Measurements from ENCODE around the gene GBF1. TPM values are rescaled to one million over a fixed set of nuclear protein-coding genes. Genes with fewer than 3 reads are reported as not detected.
"Not testable (repeated sequence)": the region's sequence is repeated elsewhere in the genome, so short reads cannot be mapped to it uniquely, and the experiment has no call there.

The GBF1 gene
- total and polyA plus RNA-seq, 4 experiments from 2014 or later, result 3.1 to 44.7 (median 31.8) TPM

- DNase-seq, result no peak
- Mint-ChIP-seq H3K27ac (peak overlapping the region; percentile 73 to 98 (median 97)), H3K27me3 (peaks cover 3 to 13% of the 10 kb centered on the region in 2 donors), H3K4me1 (peaks cover 35 to 59% (median 50%) of the 10 kb centered on the region in 4 donors), H3K4me3 (peak overlapping the region; percentile 84 to 99 (median 98)), H3K9me3 (no peaks in the 10 kb centered on the region), H3K36me3 (peaks cover 7 to 13% of the 10 kb centered on the region in 2 donors)
- Histone ChIP-seq H3K27ac (ENCODE audit: low read depth, low read length) (peak overlapping the region; percentile 96), H3K4me3 (ENCODE audit: low read length in 2 of 2) (peak overlapping the region; percentile 51 to 94), H3K27me3 (ENCODE audit: insufficient read depth, low read length) (peaks cover 1% of the 10 kb centered on the region), H3K9me3 (ENCODE audit: control insufficient read depth in 1 of 2, low read length in 2 of 2) (no peaks in the 10 kb centered on the region), H3K4me1 (ENCODE audit: insufficient read depth, low read length) (peaks cover 56% of the 10 kb centered on the region), H3K36me3 (ENCODE audit: insufficient read depth, low read length) (peaks cover 7% of the 10 kb centered on the region)
- intact Hi-C loops (cut with micrococcal nuclease), result no loop called here
- ChIA-PET POLR2A (ENCODE audit: partially characterized antibody) (interaction anchor here (1.4 to 2.4 kb wide), 5 partner anchors 16 to 1214 kb away, joined by 3 to 14 read pairs (median 6); partner anchors contain the start of gene ELOVL3), CTCF (ENCODE audit: partially characterized antibody) (interaction anchor here (1.2 to 3.6 kb wide), 5 partner anchors 9 to 105 kb away, joined by 3 to 31 read pairs (median 3); no protein-coding TSS in a partner anchor)
Measured at GRCh38 chr10:102246261-102246660, 929 bp downstream of the GBF1 start.

GRCh38 chr10:102247734-102248133 is 2.4 kb downstream of the GBF1 start:
- Mint-ChIP-seq H3K27ac (peak overlapping the region in 3 of 7 donors; percentile 5 to 45 (median 19)), H3K27me3 (peaks cover 0 to 6% of the 10 kb centered on the region in 2 donors), H3K9me3 (no peaks in the 10 kb centered on the region), H3K4me3 (peak overlapping the region; percentile 46 to 99 (median 72)), H3K4me1 (peaks cover 26 to 50% (median 44%) of the 10 kb centered on the region in 4 donors), H3K36me3 (peaks cover 7 to 13% of the 10 kb centered on the region in 2 donors)
- peaks cover 7% of the 10 kb centered on the region for H3K36me3 ChIP-seq (ENCODE audit: insufficient read depth, low read length)
- POLR2A ChIA-PET (ENCODE audit: partially characterized antibody), result interaction anchor here (0.8 to 4.1 kb wide), 2 partner anchors 9 to 17 kb away, joined by 3 to 22 read pairs; no protein-coding TSS in a partner anchor
- H3K4me1 ChIP-seq (ENCODE audit: insufficient read depth, low read length), result peaks cover 45% of the 10 kb centered on the region
- CTCF ChIA-PET (ENCODE audit: partially characterized antibody), result interaction anchor here (1.0 to 3.8 kb wide), 7 partner anchors 10 to 336 kb away, joined by 3 to 46 read pairs (median 4); no protein-coding TSS in a partner anchor
- H3K27ac ChIP-seq (ENCODE audit: low read depth, low read length), result no peak overlapping the region
- no peaks in the 10 kb centered on the region for H3K27me3 ChIP-seq (ENCODE audit: insufficient read depth, low read length)
- intact Hi-C loops (cut with micrococcal nuclease), result no loop called here
- H3K4me3 ChIP-seq (ENCODE audit: low read length in 2 of 2), result no peak overlapping the region
- DNase-seq, result no peak
- no peaks in the 10 kb centered on the region for H3K9me3 ChIP-seq (ENCODE audit: control insufficient read depth in 1 of 2, low read length in 2 of 2)

- H3K4me3 ChIP-seq (ENCODE audit: low read length in 2 of 2); H3K9me3 ChIP-seq (ENCODE audit: control insufficient read depth in 1 of 2, low read length in 2 of 2); DNase-seq; H3K27ac ChIP-seq (ENCODE audit: low read depth, low read length); H3K9me3 Mint-ChIP-seq; POLR2A ChIA-PET (ENCODE audit: partially characterized antibody); intact Hi-C loops (cut with micrococcal nuclease); H3K4me3 Mint-ChIP-seq; H3K36me3 ChIP-seq (ENCODE audit: insufficient read depth, low read length); H3K27me3 Mint-ChIP-seq; H3K27me3 ChIP-seq (ENCODE audit: insufficient read depth, low read length): not testable (repeated sequence)
- CTCF ChIA-PET (ENCODE audit: partially characterized antibody), result interaction anchor here (0.8 to 3.1 kb wide), 4 partner anchors 22 to 329 kb away, joined by 3 to 22 read pairs (median 6); no protein-coding TSS in a partner anchor
- H3K4me1 Mint-ChIP-seq, result peaks cover 19 to 42% (median 26%) of the 10 kb centered on the region in 4 donors
- peaks cover 26% of the 10 kb centered on the region for H3K4me1 ChIP-seq (ENCODE audit: insufficient read depth, low read length)
- H3K27ac Mint-ChIP-seq, result peak overlapping the region in 1 of 7 donors; percentile 53
- H3K36me3 Mint-ChIP-seq, result peaks cover 10 to 18% of the 10 kb centered on the region in 2 donors
Measured at GRCh38 chr10:102252508-102252907, 7.2 kb downstream of the GBF1 start.

GRCh38 chr10:102254426-102254825 is 9.1 kb downstream of the GBF1 start:
- Mint-ChIP-seq H3K27ac (no peak overlapping the region), H3K27me3 (no peaks in the 10 kb centered on the region), H3K4me1 (peaks cover 12 to 24% (median 13%) of the 10 kb centered on the region in 4 donors), H3K4me3 (no peak overlapping the region), H3K9me3 (no peaks in the 10 kb centered on the region), H3K36me3 (peaks cover 9 to 21% of the 10 kb centered on the region in 2 donors)
- H3K27me3 ChIP-seq (ENCODE audit: insufficient read depth, low read length), result no peaks in the 10 kb centered on the region
- H3K36me3 ChIP-seq (ENCODE audit: insufficient read depth, low read length), result peaks cover 8% of the 10 kb centered on the region
- POLR2A ChIA-PET (ENCODE audit: partially characterized antibody), result interaction anchor here (1.0 kb wide), 1 partner anchor 9 kb away, joined by 3 read pairs; the partner anchor contains the start of gene GBF1
- H3K4me1 ChIP-seq (ENCODE audit: insufficient read depth, low read length), result peaks cover 9% of the 10 kb centered on the region
- H3K4me3 ChIP-seq (ENCODE audit: low read length in 2 of 2), result no peak overlapping the region
- H3K27ac ChIP-seq (ENCODE audit: low read depth, low read length), result no peak overlapping the region
- H3K9me3 ChIP-seq (ENCODE audit: control insufficient read depth in 1 of 2, low read length in 2 of 2), result no peaks in the 10 kb centered on the region
- DNase-seq, result no peak
- intact Hi-C loops (cut with micrococcal nuclease), result no loop called here
- CTCF ChIA-PET (ENCODE audit: partially characterized antibody), result interaction anchor here (2.6 to 3.1 kb wide), 2 partner anchors 24 to 97 kb away, joined by 10 to 22 read pairs; no protein-coding TSS in a partner anchor

GRCh38 chr10:102255404-102255803 is 10.1 kb downstream of the GBF1 start:
- H3K4me1 Mint-ChIP-seq, result peaks cover 12 to 24% (median 13%) of the 10 kb centered on the region in 4 donors
- H3K27ac Mint-ChIP-seq, result peak overlapping the region in 1 of 7 donors; percentile 69
- Histone ChIP-seq H3K27ac (ENCODE audit: low read depth, low read length) (no peak overlapping the region), H3K36me3 (ENCODE audit: insufficient read depth, low read length) (peaks cover 15% of the 10 kb centered on the region), H3K4me3 (ENCODE audit: low read length in 2 of 2) (no peak overlapping the region), H3K27me3 (ENCODE audit: insufficient read depth, low read length) (no peaks in the 10 kb centered on the region), H3K9me3 (ENCODE audit: control insufficient read depth in 1 of 2, low read length in 2 of 2) (no peaks in the 10 kb centered on the region), H3K4me1 (ENCODE audit: insufficient read depth, low read length) (peaks cover 4% of the 10 kb centered on the region)
- H3K36me3 Mint-ChIP-seq, result peaks cover 15 to 27% of the 10 kb centered on the region in 2 donors
- H3K9me3 Mint-ChIP-seq, result no peaks in the 10 kb centered on the region
- POLR2A ChIA-PET (ENCODE audit: partially characterized antibody), result interaction anchor here (1.0 kb wide), 1 partner anchor 10 kb away, joined by 3 read pairs; the partner anchor contains the start of gene GBF1
- intact Hi-C loops (cut with micrococcal nuclease), result no loop called here
- no peaks in the 10 kb centered on the region for H3K27me3 Mint-ChIP-seq
- H3K4me3 Mint-ChIP-seq, result no peak overlapping the region
- CTCF ChIA-PET (ENCODE audit: partially characterized antibody), result interaction anchor here (1.0 to 2.6 kb wide), 2 partner anchors 24 to 96 kb away, joined by 3 to 10 read pairs; no protein-coding TSS in a partner anchor
- no peak for DNase-seq

- H3K36me3 ChIP-seq (ENCODE audit: insufficient read depth, low read length), result peaks cover 40% of the 10 kb centered on the region
Measured at GRCh38 chr10:102261196-102261595, 15.9 kb downstream of the GBF1 start.

GRCh38 chr10:102261842-102262241 is 16.5 kb downstream of the GBF1 start:
- H3K36me3 Mint-ChIP-seq, result peaks cover 51 to 53% of the 10 kb centered on the region in 2 donors
- Histone ChIP-seq H3K27me3 (ENCODE audit: insufficient read depth, low read length) (no peaks in the 10 kb centered on the region), H3K4me3 (ENCODE audit: low read length in 2 of 2) (no peak overlapping the region), H3K9me3 (ENCODE audit: control insufficient read depth in 1 of 2, low read length in 2 of 2) (no peaks in the 10 kb centered on the region), H3K36me3 (ENCODE audit: insufficient read depth, low read length) (peaks cover 40% of the 10 kb centered on the region), H3K27ac (ENCODE audit: low read depth, low read length) (no peak overlapping the region), H3K4me1 (ENCODE audit: insufficient read depth, low read length) (no peaks in the 10 kb centered on the region)
- no peak overlapping the region for H3K4me3 Mint-ChIP-seq
- POLR2A ChIA-PET (ENCODE audit: partially characterized antibody), result interaction anchor here (1.0 kb wide), 1 partner anchor 12 kb away, joined by 3 read pairs; no protein-coding TSS in a partner anchor
- peaks cover 15 to 39% (median 31%) of the 10 kb centered on the region in 4 donors for H3K4me1 Mint-ChIP-seq
- DNase-seq, result no peak
- H3K27me3 Mint-ChIP-seq, result no peaks in the 10 kb centered on the region
- no peaks in the 10 kb centered on the region for H3K9me3 Mint-ChIP-seq
- CTCF ChIA-PET (ENCODE audit: partially characterized antibody), result interaction anchor here (1.8 to 3.6 kb wide), 2 partner anchors 9 to 30 kb away, joined by 4 to 8 read pairs; no protein-coding TSS in a partner anchor
- intact Hi-C loops (cut with micrococcal nuclease), result no loop called here
- H3K27ac Mint-ChIP-seq, result no peak overlapping the region

More at GRCh38 chr10:102261196-102261595, 15.9 kb downstream of the GBF1 start:
- Histone ChIP-seq H3K27me3 (ENCODE audit: insufficient read depth, low read length) (no peaks in the 10 kb centered on the region), H3K4me3 (ENCODE audit: low read length in 2 of 2) (no peak overlapping the region), H3K27ac (ENCODE audit: low read depth, low read length) (no peak overlapping the region), H3K4me1 (ENCODE audit: insufficient read depth, low read length) (no peaks in the 10 kb centered on the region), H3K9me3 (ENCODE audit: control insufficient read depth in 1 of 2, low read length in 2 of 2) (no peaks in the 10 kb centered on the region)
- ChIA-PET POLR2A (ENCODE audit: partially characterized antibody) (no interaction called here), CTCF (ENCODE audit: partially characterized antibody) (interaction anchor here (1.8 to 3.6 kb wide), 2 partner anchors 10 to 29 kb away, joined by 4 to 8 read pairs; no protein-coding TSS in a partner anchor)
- H3K9me3 Mint-ChIP-seq, result no peaks in the 10 kb centered on the region
- peaks cover 13 to 33% (median 28%) of the 10 kb centered on the region in 4 donors for H3K4me1 Mint-ChIP-seq
- no peak overlapping the region for H3K27ac Mint-ChIP-seq
- H3K36me3 Mint-ChIP-seq, result peaks cover 49 to 52% of the 10 kb centered on the region in 2 donors
- no peak for DNase-seq
- intact Hi-C loops (cut with micrococcal nuclease), result no loop called here
- H3K27me3 Mint-ChIP-seq, result no peaks in the 10 kb centered on the region
- H3K4me3 Mint-ChIP-seq, result no peak overlapping the region
